Stimulated activated CD4-positive, alpha-beta T cell treated with anti-CD3 and anti-CD28 coated beads, Interleukin-1b, Interleukin-23, amount 100 ng/mL, for 24 hours (primary cell): ENCODE results near the gene PHACTR4.
"Not testable (repeated sequence)": the region's sequence is repeated elsewhere in the genome, so short reads cannot be mapped to it uniquely, and the experiment has no call there.

Experiments
- DNase-seq, 4 experiments: peaks; one replicate each; pipeline ENCODE4 v3.0.0-alpha.2; 2020; ENCODE audit warnings: low read depth in 4 of 4, low spot score in 1 of 4

Gene PHACTR4

GRCh38 chr1:28520796-28521195 is 151.3 kb downstream of the PHACTR4 start:
- not testable (repeated sequence) for DNase-seq

GRCh38 chr1:28521502-28522164 is 152.1 kb downstream of the PHACTR4 start:
- DNase-seq = no peak

DNA sequence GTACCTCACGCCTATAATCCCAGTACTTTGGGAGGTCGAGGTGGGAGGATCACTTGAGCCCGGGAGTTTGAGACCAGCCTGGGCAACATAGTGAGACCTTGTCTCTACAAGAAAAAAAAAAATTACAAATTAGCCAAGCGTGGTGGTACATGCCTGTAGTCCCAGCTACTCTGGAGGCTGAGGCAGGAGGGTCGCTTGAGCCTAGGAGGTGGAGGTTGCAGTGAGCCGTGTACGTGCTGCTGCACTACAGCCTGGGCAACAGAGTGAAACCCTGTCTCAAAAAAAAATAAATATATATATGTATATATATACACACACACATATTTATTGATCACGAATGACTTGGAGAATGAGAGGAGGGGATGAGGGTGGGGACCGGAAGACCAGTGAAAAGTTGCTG is 153.0 kb downstream of the PHACTR4 start:
- DNase-seq = not testable (repeated sequence)

- DNase-seq = not testable (repeated sequence)
Observed at GRCh38 chr1:28525002-28525642, 155.6 kb downstream of the PHACTR4 start.

DNA sequence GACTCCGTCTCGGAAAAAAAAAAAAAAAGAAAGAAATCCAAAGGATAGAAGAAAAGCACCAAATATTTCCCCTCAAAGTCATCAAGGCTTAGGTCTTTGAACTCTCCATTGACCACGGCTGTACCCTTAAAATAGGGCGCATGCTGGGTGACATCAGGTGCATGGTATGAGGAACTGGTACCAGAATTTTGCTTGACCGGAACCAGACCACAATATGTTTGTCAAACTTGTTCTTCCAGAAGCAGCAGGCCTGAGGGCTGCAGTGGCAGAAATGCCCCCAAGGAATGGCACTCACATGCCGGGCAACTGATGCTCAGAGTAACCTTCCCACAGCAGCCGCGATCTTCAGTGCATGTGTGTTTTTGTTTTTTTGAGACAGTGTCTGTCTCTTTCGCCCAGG is 157.3 kb downstream of the PHACTR4 start:
- DNase-seq = no peak

- DNase-seq = no peak
Observed at GRCh38 chr1:28530456-28530855, 160.9 kb downstream of the PHACTR4 start.

DNA sequence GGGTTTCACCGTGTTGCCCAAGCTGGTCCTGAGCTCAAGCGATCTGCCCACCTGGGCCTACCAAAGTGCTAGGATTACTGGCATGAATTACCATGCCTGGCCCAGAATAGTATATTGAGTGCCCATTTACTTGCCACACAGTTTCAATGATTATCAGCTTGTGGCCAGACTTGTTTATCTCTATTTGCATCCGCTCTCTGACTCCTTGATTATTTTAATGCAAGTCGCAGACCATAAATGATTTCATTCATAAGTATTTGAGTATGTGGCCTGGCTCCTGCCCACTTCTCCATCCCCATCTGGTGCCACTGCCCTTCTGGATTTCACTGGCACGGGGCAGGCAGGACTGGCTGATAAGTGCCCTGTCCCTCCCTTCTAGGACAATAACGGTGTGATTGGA is 165.1 kb downstream of the PHACTR4 start:
- no peak for DNase-seq

- no peak for DNase-seq
Observed at GRCh38 chr1:28535180-28535579, 165.6 kb downstream of the PHACTR4 start.

GRCh38 chr1:28537457-28538199 is 168.1 kb downstream of the PHACTR4 start:
- no peak for DNase-seq

- DNase-seq = no peak
Observed at GRCh38 chr1:28538286-28538685, 168.7 kb downstream of the PHACTR4 start.

DNA sequence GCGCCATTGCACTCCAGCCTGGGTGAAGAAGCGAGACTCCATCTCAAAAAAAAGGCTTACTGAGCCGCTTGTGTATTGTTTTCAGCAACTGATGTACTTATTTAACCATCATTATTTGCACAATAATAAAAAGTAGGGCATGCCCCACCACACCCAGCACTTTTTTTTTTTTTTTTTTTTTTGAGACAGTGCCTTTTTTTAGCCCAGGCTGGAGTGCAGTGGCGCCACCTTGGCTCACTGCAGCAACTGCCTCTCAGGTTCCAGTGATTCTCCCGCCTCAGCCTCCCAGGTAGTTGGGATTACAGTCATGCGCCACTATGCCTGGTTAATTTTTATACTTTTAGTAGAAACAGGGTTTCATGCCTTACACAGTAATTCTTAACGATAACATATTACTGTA is 171.1 kb downstream of the PHACTR4 start:
- no peak for DNase-seq

DNA sequence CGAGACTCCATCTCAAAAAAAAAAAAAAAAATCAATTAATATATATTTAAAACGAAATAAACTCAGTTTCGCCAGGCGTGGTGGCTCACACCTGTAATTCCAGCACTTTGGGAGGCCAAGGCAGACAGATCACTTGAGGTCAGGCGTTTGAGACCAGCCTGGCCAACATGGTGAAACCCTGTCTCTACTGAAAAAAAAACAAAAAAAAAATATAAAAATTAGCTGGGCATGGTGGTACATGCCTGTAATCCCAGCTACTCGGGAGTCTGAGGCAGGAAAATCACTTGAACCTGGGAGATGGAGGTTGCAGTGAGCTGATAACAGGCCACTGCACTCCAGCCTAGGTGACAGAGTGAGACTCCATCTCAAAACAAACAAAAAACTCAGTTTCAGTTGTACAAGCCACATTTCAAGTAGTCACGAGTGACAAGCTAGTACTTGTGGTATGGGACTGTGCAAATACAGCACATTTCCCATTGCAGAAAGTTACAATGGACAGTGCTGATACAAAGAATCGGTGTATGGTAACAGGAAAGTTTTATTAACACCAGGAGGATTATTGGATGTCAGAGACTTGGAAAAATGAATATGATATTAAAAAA is 172.0 kb downstream of the PHACTR4 start:
- not testable (repeated sequence) for DNase-seq

DNA sequence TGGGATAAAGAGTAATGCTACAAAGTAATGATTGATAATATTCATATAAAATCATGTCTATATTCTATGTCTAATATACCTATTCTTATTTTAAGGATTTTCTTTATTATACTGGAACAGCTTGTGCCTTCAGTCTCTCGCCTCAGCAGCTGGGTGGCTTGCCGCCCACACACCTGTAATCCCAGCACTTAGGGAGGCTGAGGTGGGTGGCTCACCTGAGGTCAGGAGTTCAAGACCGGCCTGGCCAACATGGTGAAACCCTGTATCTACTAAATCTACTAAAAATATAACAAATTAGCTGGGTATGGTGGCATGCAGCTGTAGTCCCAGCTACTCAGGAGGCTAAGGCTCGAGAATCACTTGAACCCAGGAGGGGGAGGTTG is 175.7 kb downstream of the PHACTR4 start:
- no peak for DNase-seq

GRCh38 chr1:28548318-28548717 is 178.8 kb downstream of the PHACTR4 start:
- DNase-seq = no peak
